ENCODE measurements around the gene GSTP1.

The GSTP1 gene

DNA sequence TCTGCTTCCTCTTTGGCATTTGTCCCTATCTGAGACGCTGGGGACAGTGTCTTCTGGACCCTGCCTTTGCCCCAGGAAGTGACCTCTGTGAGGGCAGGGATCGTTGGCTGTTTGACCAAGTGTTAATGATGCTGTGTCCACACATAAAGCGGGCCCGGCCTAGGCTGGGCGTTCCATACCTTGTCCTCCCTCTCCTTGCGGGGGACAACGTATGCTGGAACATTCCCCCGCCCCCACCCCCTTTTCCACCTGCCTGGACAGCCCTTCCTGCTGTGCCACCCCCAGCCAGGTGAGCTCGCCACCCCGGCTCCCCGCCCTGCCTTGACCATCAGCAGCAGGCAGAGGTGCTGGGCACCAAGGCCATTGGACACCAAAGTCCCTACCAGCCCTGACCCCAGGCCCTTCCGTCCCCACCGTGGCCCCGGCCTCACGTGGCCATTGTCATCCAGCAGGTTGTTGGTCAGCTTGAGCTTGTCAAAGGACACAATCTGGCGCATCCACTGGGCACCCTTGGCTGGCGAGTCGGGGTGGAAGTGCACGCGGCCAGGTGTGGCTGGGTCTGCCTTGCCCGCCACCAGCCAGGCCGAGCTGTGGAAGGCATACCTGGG, 50.2 kb downstream of the GSTP1 start:
- H3K27me3 ChIP-seq (replicated peaks), result no peaks in the 10 kb centered on the region
- H3K4me3 ChIP-seq (ENCODE audit: low read depth, low read length), result no peak overlapping the region
- no peaks in the 10 kb centered on the region for H3K36me3 ChIP-seq (replicated peaks)
- no peak overlapping the region for H3K27ac ChIP-seq
- DNase-seq, result no peak
- in situ Hi-C loops (cut with HindIII; ENCODE audit: low pct_ligation_motif_present, low sequenced_read_pairs), result no loop called here
- TF ChIP-seq, protein P1, sequence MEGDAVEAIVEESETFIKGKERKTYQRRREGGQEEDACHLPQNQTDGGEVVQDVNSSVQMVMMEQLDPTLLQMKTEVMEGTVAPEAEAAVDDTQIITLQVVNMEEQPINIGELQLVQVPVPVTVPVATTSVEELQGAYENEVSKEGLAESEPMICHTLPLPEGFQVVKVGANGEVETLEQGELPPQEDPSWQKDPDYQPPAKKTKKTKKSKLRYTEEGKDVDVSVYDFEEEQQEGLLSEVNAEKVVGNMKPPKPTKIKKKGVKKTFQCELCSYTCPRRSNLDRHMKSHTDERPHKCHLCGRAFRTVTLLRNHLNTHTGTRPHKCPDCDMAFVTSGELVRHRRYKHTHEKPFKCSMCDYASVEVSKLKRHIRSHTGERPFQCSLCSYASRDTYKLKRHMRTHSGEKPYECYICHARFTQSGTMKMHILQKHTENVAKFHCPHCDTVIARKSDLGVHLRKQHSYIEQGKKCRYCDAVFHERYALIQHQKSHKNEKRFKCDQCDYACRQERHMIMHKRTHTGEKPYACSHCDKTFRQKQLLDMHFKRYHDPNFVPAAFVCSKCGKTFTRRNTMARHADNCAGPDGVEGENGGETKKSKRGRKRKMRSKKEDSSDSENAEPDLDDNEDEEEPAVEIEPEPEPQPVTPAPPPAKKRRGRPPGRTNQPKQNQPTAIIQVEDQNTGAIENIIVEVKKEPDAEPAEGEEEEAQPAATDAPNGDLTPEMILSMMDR (IDR thresholded peaks at IDR 0.05; ENCODE audit: low read depth, low read length, missing control alignments), result no peak

DNA sequence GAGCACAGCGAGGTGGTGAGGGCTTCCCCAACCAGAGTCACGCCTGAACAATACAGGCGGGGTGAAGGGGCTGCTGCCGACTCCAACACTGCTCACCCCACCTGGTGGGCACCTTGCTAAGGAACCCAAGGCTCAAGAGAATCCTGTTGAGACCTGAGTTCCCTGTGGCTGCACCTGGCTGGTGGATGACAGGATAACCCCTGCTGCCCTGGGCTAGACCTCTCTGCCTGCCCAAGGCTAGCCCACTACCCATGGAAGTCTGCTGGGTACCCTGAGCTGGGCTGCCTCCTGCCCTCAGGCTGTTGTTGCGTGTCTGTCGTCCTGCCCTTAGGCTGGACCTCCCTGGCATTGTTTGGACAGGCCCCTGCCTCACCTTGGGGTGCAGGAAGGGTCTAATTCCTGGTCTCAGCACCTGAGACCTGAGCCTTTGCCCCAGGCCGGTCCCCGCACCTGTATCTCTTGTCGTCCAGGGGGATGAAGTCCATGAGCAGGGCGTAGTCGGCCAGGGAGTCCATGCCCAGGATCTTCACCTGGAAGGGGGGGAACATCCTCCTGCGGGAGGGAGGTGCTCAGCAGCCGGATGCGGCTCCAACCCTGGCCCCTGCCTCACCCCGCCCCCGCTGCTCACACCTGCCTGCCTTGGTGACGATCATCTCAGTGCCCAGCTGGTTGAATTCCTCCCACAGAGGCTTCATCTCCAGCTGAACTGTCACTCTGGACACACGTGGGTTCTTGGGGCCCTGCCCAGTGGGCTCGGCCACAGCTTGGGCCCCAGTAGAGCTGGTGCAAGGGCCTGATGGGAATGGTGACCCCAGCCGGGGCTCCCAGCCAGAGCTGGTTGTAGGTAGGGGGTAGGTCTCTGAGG, 51.0 kb downstream of the GSTP1 start:
- no peak overlapping the region for H3K4me3 ChIP-seq (ENCODE audit: low read depth, low read length)

DNA sequence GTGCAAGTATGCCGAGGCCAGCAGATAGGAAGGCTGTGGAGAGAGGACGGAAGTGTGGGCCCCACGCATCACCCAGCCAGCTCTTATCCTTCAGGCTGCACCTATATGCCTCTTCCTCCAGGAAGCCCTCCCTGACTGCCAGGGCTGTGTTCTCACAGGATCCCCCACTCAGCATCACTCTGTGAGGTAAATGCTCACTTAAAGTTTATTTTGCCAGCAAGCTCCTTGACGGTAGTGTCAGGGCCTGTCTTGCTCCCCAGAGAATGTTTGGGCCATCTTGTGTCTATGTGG, 51.6 kb downstream of the GSTP1 start:
- H3K27me3 ChIP-seq (replicated peaks), result no peaks in the 10 kb centered on the region
- TF ChIP-seq, protein P1 (IDR thresholded peaks at IDR 0.05; ENCODE audit: low read depth, low read length, missing control alignments), result no peak

More for the DNA sequence above, 51.0 kb downstream of the GSTP1 start:
- no peak overlapping the region for H3K27ac ChIP-seq
- H3K36me3 ChIP-seq (replicated peaks), result no peaks in the 10 kb centered on the region
- DNase-seq, result no peak
- H3K27me3 ChIP-seq (replicated peaks), result no peaks in the 10 kb centered on the region
- TF ChIP-seq, protein P1 (IDR thresholded peaks at IDR 0.05; ENCODE audit: low read depth, low read length, missing control alignments), result no peak
- in situ Hi-C loops (cut with HindIII; ENCODE audit: low pct_ligation_motif_present, low sequenced_read_pairs), result no loop called here

More for the DNA sequence above, 51.6 kb downstream of the GSTP1 start:
- Histone ChIP-seq H3K27ac (no peak overlapping the region), H3K4me3 (ENCODE audit: low read depth, low read length) (no peak overlapping the region), H3K36me3 (replicated peaks) (no peaks in the 10 kb centered on the region)
- DNase-seq, result no peak
- in situ Hi-C loops (cut with HindIII; ENCODE audit: low pct_ligation_motif_present, low sequenced_read_pairs), result no loop called here

All from brain microvascular endothelial cell (primary cell).